Activated CD8-positive, alpha-beta memory T cell treated with anti-CD3 and anti-CD28 coated beads for 36 hours (primary cell): ENCODE data around the gene NR1D1. TPM values are rescaled to one million over a fixed set of nuclear protein-coding genes. Genes with fewer than 3 reads are reported as not detected.

Experiments
- CTCF ChIA-PET: fragments of 350-600 bp; sonication (Branson Sonifier 250); formaldehyde crosslinking; loops from one replicate; lab custom pipeline; 2021; ENCODE audit warnings: antibody characterized with exemption; lab: Charles Lee
- POLR2A ChIA-PET: fragments of 350-600 bp; sonication (Branson Sonifier 250); formaldehyde crosslinking; loops from one replicate; lab custom pipeline; 2021; ENCODE audit warnings: antibody characterized with exemption; lab: Charles Lee
- total RNA-seq, 2 experiments: library from RNA; stranded (reverse); gene quantifications; one replicate each; pipeline ENCODE4 v1.2.3, GENCODE V29; 2021

Gene NR1D1
- total RNA-seq, 2 experiments from 2014 or later: 7.7 to 8.3 TPM

- ChIA-PET CTCF (interaction anchor here (0.8 to 5.9 kb wide), 18 partner anchors 9 to 170 kb away, joined by 3 to 104 read pairs (median 3); partner anchors contain the start of genes MSL1 and NR1D1), POLR2A (interaction anchor here (0.6 to 2.1 kb wide), 9 partner anchors 10 to 192 kb away, joined by 3 to 22 read pairs (median 3); partner anchors contain the start of genes CASC3, MED24, NR1D1 and PSMD3)
These were observed 13.5 kb upstream of the NR1D1 start for GRCh38 chr17:40113907-40114245.

DNA sequence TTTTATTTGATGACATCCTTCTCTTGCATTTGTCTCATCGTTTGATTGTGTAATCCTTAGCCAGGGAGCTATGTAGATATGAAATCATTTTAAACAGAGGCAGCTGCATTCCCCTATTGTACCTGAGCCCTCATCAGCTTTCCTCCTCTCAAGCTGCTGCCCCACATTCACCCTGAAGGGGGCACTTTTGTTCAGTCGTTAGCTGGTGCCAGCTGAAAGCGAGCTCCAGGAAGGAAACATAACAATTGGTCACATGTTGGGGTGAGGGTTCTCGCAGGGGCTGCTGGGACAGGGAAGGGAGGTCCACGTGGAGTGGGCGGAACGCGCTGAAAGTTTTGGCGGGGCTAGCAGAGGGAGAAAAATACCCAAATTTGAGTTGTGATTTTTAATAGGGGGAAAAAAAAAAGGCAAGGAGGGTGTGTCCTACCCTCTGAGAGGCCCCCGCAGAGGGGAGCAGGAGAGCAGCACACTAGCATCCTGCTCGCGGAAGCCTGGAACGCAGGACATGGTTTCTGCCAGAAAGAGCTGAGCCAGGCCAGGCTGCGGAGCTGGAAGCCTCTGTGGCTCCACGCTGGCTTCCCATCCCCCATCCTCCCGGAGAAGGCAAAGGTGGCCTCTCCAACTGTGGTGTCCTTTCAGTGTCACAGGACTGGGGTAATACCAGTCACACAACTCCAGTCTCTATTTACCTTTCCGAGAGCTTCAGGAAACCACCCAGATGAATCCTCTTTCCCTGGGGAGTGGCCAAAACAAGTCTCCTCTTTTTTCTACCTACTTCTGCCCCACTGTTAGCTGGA is 12.9 kb upstream of the NR1D1 start:
- POLR2A ChIA-PET: interaction anchor here (0.6 to 2.1 kb wide), 15 partner anchors 9 to 192 kb away, joined by 3 to 22 read pairs (median 3); partner anchors contain the start of genes CASC3, MED24, MSL1 and NR1D1
- CTCF ChIA-PET: interaction anchor here (0.7 to 5.9 kb wide), 29 partner anchors 10 to 247 kb away, joined by 3 to 104 read pairs (median 3); partner anchors contain the start of genes CASC3, MSL1 and NR1D1

DNA sequence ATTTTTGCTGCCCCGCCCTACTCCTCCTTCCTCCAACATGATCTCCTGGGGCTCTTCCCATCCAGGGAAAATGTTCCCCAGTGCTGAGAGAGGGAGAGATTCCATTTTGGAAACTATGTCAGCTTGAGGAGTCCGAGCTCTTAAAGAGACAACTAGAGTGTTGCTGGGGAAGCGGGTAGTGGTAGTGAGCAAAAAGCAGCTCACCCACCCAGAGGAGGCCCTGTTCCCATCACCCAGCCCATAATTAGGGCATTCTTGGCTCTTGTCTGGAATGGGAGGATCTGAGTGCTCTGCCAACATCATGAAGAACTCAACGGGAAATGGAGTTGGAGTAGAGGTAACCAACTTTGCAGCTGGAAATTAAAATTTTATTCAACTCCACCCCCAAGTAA is 12.3 kb upstream of the NR1D1 start:
- ChIA-PET POLR2A (interaction anchor here (0.6 to 2.1 kb wide), 12 partner anchors 9 to 177 kb away, joined by 3 to 22 read pairs (median 4); partner anchors contain the start of genes CASC3, MSL1, NR1D1 and PSMD3), CTCF (interaction anchor here (0.6 to 5.9 kb wide), 26 partner anchors 10 to 247 kb away, joined by 3 to 104 read pairs (median 4); partner anchors contain the start of genes CASC3, MSL1 and NR1D1)

- POLR2A ChIA-PET: interaction anchor here (0.6 to 2.1 kb wide), 6 partner anchors 10 to 56 kb away, joined by 3 to 22 read pairs (median 6); partner anchors contain the start of genes CASC3 and MSL1
- CTCF ChIA-PET: interaction anchor here (0.6 to 5.9 kb wide), 20 partner anchors 11 to 248 kb away, joined by 3 to 104 read pairs (median 5); partner anchors contain the start of genes CASC3, CSF3 and NR1D1
These were observed 11.9 kb upstream of the NR1D1 start for GRCh38 chr17:40112191-40112711.

GRCh38 chr17:40111221-40112128 is 11.1 kb upstream of the NR1D1 start:
- ChIA-PET POLR2A (interaction anchor here (0.6 to 1.6 kb wide), 3 partner anchors 11 to 53 kb away, joined by 3 to 11 read pairs (median 4); partner anchors contain the start of genes CASC3 and MSL1), CTCF (interaction anchor here (0.6 to 5.9 kb wide), 19 partner anchors 12 to 244 kb away, joined by 3 to 104 read pairs (median 5); partner anchors contain the start of genes CASC3, CSF3, MED24 and NR1D1)

GRCh38 chr17:40110026-40110845 is 9.8 kb upstream of the NR1D1 start:
- ChIA-PET POLR2A (interaction anchor here (0.7 kb wide), 1 partner anchor 1211 kb away, joined by 5 read pairs; no protein-coding TSS in a partner anchor), CTCF (interaction anchor here (0.7 to 5.9 kb wide), 14 partner anchors 12 to 442 kb away, joined by 3 to 104 read pairs (median 6); partner anchors contain the start of genes MED24 and NR1D1)

- ChIA-PET CTCF (interaction anchor here (0.7 to 5.9 kb wide), 11 partner anchors 11 to 443 kb away, joined by 3 to 104 read pairs (median 3); partner anchors contain the start of genes MED24 and NR1D1), POLR2A (interaction anchor here (0.7 kb wide), 2 partner anchors 44 to 1210 kb away, joined by 5 to 7 read pairs; no protein-coding TSS in a partner anchor)
These were observed 8.8 kb upstream of the NR1D1 start for GRCh38 chr17:40108970-40109824.

- CTCF ChIA-PET: interaction anchor here (0.9 kb wide), 1 partner anchor 9 kb away, joined by 3 read pairs; no protein-coding TSS in a partner anchor
These were observed 7.3 kb upstream of the NR1D1 start for GRCh38 chr17:40107522-40108174.

DNA sequence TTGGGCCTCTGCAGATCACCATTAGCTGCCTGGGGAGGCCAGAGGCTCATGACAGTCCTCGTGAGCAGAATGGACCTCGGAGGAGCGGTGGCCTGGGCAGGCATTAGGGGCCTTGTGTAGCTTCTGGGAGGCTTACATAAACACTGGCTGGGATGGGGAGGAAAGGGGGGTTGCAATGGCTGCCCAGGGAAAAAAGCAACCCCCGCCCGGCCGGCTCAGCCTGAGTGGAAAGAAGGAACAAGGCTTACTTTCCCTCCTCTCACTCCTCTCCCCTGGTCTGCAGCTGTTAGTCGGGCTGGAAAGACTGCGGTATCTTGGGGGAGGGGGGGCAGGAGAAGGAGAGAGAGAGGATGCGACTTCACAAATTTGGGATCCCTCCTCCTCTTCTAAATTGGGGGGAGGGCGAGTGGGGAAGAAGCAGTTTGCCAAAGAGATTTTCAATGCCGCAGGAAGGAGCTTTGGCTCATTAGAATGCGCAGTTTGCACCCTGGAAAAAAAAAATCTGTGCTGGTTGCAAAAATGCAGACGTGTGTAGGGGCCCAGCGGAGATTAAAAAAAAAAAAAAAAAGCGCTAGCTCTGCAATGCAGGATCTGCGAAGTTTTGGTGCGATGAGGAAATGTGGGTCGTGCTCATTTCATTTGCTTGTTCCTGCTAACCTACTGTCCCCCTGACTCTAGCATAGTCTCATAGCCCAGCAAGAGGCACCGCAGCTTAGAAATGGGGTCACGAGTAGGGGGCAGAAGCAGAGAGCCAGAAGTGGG is 6.6 kb upstream of the NR1D1 start:
- CTCF ChIA-PET: interaction anchor here (0.9 to 1.1 kb wide), 2 partner anchors 8 to 43 kb away, joined by 3 to 5 read pairs; no protein-coding TSS in a partner anchor
- POLR2A ChIA-PET: interaction anchor here (0.6 to 1.1 kb wide), 2 partner anchors 20 to 38 kb away, joined by 3 to 4 read pairs; no protein-coding TSS in a partner anchor

More at GRCh38 chr17:40107522-40108174, 7.3 kb upstream of the NR1D1 start:
- POLR2A ChIA-PET: interaction anchor here (1.1 kb wide), 1 partner anchor 38 kb away, joined by 4 read pairs; no protein-coding TSS in a partner anchor

- CTCF ChIA-PET: interaction anchor here (1.1 kb wide), 1 partner anchor 42 kb away, joined by 5 read pairs; no protein-coding TSS in a partner anchor
- POLR2A ChIA-PET: interaction anchor here (0.6 to 1.1 kb wide), 2 partner anchors 21 to 37 kb away, joined by 3 to 4 read pairs; no protein-coding TSS in a partner anchor
These were observed 5.7 kb upstream of the NR1D1 start for GRCh38 chr17:40105861-40106759.

GRCh38 chr17:40104594-40105486 is 4.5 kb upstream of the NR1D1 start:
- CTCF ChIA-PET: no interaction called here
- POLR2A ChIA-PET: no interaction called here

DNA sequence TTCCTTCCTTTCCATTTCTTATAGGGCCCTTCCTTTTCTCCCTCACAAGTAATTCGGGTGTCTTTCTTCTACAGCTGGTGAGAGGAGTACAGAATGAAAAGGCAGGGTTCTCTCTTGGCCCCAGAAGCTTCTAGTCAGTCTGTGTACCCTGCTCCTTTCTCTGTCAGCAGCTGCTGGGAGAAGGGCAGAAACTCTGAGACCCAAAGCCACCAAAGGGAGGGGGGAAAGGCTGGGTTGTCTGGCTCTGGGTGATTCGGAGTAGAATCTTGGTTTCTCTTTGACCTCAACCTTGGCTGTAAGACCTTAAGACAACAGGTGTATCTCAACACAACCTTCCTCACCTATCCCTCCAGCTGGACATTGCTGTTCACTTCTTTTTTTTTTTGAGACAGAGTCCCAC is 3.3 kb upstream of the NR1D1 start:
- ChIA-PET CTCF (interaction anchor here (1.2 to 12.0 kb wide), 4 partner anchors 8 to 34 kb away, joined by 4 to 104 read pairs (median 6); no protein-coding TSS in a partner anchor), POLR2A (interaction anchor here (0.9 kb wide), 1 partner anchor 10 kb away, joined by 3 read pairs; no protein-coding TSS in a partner anchor)
